ENCODE data around the gene CBARP. TPM values are rescaled to one million over a fixed set of nuclear protein-coding genes. Genes with fewer than 3 reads are reported as not detected.

The CBARP gene
- total and polyA plus RNA-seq, 9 of the 15 experiments (the other 6 are each of a cell fraction or from before 2014, with no cell fraction given) = 0.03 to 8.9 (median 1.2) TPM; not detected in 1

DNA sequence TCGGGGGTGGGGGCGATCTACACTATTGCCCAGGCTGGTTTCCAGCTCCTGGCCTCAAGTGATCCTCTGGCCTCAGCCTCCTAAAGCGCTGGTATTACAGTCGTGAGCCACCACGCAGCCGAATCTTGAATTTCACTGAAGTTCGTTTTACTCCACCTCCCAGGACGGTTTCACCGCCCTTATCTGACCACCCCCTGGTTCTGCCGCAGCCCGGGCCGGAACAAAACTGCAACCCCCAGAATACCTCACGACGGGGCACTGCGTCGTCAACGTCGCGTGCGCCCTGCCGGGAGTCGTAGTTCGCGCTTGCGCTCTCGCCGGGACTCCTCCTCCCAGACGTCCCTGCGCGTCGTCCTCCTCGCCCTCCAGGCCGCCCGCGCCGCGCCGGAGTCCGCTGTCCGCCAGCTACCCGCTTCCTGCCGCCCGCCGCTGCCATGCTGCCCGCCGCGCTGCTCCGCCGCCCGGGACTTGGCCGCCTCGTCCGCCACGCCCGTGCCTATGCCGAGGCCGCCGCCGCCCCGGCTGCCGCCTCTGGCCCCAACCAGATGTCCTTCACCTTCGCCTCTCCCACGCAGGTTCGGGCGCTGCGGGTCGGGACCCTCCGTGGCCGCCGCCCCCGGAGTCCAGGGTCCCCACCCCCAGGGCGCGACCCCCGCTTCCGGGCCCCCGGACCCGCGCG is 3.8 kb upstream of the CBARP start, which contains the start of gene ATP5F1D (continued):
- TF ChIP-seq, protein P1, sequence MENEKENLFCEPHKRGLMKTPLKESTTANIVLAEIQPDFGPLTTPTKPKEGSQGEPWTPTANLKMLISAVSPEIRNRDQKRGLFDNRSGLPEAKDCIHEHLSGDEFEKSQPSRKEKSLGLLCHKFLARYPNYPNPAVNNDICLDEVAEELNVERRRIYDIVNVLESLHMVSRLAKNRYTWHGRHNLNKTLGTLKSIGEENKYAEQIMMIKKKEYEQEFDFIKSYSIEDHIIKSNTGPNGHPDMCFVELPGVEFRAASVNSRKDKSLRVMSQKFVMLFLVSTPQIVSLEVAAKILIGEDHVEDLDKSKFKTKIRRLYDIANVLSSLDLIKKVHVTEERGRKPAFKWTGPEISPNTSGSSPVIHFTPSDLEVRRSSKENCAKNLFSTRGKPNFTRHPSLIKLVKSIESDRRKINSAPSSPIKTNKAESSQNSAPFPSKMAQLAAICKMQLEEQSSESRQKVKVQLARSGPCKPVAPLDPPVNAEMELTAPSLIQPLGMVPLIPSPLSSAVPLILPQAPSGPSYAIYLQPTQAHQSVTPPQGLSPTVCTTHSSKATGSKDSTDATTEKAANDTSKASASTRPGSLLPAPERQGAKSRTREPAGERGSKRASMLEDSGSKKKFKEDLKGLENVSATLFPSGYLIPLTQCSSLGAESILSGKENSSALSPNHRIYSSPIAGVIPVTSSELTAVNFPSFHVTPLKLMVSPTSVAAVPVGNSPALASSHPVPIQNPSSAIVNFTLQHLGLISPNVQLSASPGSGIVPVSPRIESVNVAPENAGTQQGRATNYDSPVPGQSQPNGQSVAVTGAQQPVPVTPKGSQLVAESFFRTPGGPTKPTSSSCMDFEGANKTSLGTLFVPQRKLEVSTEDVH (IDR thresholded peaks at IDR 0.05; ENCODE audit: low read depth, partially characterized antibody) = no peak
- TF ChIP-seq NFIX (CRISPR knock-in tag; IDR thresholded peaks at IDR 0.05; ENCODE audit: low read depth) = no peak
- TF ChIP-seq, protein P2, sequence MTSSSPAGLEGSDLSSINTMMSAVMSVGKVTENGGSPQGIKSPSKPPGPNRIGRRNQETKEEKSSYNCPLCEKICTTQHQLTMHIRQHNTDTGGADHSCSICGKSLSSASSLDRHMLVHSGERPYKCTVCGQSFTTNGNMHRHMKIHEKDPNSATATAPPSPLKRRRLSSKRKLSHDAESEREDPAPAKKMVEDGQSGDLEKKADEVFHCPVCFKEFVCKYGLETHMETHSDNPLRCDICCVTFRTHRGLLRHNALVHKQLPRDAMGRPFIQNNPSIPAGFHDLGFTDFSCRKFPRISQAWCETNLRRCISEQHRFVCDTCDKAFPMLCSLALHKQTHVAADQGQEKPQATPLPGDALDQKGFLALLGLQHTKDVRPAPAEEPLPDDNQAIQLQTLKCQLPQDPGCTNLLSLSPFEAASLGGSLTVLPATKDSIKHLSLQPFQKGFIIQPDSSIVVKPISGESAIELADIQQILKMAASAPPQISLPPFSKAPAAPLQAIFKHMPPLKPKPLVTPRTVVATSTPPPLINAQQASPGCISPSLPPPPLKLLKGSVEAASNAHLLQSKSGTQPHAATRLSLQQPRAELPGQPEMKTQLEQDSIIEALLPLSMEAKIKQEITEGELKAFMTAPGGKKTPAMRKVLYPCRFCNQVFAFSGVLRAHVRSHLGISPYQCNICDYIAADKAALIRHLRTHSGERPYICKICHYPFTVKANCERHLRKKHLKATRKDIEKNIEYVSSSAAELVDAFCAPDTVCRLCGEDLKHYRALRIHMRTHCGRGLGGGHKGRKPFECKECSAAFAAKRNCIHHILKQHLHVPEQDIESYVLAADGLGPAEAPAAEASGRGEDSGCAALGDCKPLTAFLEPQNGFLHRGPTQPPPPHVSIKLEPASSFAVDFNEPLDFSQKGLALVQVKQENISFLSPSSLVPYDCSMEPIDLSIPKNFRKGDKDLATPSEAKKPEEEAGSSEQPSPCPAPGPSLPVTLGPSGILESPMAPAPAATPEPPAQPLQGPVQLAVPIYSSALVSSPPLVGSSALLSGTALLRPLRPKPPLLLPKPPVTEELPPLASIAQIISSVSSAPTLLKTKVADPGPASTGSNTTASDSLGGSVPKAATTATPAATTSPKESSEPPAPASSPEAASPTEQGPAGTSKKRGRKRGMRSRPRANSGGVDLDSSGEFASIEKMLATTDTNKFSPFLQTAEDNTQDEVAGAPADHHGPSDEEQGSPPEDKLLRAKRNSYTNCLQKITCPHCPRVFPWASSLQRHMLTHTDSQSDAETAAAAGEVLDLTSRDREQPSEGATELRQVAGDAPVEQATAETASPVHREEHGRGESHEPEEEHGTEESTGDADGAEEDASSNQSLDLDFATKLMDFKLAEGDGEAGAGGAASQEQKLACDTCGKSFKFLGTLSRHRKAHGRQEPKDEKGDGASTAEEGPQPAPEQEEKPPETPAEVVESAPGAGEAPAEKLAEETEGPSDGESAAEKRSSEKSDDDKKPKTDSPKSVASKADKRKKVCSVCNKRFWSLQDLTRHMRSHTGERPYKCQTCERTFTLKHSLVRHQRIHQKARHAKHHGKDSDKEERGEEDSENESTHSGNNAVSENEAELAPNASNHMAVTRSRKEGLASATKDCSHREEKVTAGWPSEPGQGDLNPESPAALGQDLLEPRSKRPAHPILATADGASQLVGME (CRISPR knock-in tag; IDR thresholded peaks at IDR 0.05) = no peak
- TF ChIP-seq, protein P3, sequence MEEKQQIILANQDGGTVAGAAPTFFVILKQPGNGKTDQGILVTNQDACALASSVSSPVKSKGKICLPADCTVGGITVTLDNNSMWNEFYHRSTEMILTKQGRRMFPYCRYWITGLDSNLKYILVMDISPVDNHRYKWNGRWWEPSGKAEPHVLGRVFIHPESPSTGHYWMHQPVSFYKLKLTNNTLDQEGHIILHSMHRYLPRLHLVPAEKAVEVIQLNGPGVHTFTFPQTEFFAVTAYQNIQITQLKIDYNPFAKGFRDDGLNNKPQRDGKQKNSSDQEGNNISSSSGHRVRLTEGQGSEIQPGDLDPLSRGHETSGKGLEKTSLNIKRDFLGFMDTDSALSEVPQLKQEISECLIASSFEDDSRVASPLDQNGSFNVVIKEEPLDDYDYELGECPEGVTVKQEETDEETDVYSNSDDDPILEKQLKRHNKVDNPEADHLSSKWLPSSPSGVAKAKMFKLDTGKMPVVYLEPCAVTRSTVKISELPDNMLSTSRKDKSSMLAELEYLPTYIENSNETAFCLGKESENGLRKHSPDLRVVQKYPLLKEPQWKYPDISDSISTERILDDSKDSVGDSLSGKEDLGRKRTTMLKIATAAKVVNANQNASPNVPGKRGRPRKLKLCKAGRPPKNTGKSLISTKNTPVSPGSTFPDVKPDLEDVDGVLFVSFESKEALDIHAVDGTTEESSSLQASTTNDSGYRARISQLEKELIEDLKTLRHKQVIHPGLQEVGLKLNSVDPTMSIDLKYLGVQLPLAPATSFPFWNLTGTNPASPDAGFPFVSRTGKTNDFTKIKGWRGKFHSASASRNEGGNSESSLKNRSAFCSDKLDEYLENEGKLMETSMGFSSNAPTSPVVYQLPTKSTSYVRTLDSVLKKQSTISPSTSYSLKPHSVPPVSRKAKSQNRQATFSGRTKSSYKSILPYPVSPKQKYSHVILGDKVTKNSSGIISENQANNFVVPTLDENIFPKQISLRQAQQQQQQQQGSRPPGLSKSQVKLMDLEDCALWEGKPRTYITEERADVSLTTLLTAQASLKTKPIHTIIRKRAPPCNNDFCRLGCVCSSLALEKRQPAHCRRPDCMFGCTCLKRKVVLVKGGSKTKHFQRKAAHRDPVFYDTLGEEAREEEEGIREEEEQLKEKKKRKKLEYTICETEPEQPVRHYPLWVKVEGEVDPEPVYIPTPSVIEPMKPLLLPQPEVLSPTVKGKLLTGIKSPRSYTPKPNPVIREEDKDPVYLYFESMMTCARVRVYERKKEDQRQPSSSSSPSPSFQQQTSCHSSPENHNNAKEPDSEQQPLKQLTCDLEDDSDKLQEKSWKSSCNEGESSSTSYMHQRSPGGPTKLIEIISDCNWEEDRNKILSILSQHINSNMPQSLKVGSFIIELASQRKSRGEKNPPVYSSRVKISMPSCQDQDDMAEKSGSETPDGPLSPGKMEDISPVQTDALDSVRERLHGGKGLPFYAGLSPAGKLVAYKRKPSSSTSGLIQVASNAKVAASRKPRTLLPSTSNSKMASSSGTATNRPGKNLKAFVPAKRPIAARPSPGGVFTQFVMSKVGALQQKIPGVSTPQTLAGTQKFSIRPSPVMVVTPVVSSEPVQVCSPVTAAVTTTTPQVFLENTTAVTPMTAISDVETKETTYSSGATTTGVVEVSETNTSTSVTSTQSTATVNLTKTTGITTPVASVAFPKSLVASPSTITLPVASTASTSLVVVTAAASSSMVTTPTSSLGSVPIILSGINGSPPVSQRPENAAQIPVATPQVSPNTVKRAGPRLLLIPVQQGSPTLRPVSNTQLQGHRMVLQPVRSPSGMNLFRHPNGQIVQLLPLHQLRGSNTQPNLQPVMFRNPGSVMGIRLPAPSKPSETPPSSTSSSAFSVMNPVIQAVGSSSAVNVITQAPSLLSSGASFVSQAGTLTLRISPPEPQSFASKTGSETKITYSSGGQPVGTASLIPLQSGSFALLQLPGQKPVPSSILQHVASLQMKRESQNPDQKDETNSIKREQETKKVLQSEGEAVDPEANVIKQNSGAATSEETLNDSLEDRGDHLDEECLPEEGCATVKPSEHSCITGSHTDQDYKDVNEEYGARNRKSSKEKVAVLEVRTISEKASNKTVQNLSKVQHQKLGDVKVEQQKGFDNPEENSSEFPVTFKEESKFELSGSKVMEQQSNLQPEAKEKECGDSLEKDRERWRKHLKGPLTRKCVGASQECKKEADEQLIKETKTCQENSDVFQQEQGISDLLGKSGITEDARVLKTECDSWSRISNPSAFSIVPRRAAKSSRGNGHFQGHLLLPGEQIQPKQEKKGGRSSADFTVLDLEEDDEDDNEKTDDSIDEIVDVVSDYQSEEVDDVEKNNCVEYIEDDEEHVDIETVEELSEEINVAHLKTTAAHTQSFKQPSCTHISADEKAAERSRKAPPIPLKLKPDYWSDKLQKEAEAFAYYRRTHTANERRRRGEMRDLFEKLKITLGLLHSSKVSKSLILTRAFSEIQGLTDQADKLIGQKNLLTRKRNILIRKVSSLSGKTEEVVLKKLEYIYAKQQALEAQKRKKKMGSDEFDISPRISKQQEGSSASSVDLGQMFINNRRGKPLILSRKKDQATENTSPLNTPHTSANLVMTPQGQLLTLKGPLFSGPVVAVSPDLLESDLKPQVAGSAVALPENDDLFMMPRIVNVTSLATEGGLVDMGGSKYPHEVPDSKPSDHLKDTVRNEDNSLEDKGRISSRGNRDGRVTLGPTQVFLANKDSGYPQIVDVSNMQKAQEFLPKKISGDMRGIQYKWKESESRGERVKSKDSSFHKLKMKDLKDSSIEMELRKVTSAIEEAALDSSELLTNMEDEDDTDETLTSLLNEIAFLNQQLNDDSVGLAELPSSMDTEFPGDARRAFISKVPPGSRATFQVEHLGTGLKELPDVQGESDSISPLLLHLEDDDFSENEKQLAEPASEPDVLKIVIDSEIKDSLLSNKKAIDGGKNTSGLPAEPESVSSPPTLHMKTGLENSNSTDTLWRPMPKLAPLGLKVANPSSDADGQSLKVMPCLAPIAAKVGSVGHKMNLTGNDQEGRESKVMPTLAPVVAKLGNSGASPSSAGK (IDR thresholded peaks at IDR 0.05) = no peak
- no peak for TF ChIP-seq CBX5 (IDR thresholded peaks at IDR 0.05; ENCODE audit: borderline replicate concordance, low read depth)
- no peak for TF ChIP-seq ZNF57 (CRISPR knock-in tag; IDR thresholded peaks at IDR 0.05)
- no peak for TF ChIP-seq ZNF174 (CRISPR knock-in tag; IDR thresholded peaks at IDR 0.05)

Measured in K562 (cell line).